Measurements from ENCODE around the gene WNT9A. TPM values are rescaled to one million over a fixed set of nuclear protein-coding genes. Genes with fewer than 3 reads are reported as not detected.
A peak's percentile ranks its signal among the peaks of the same experiment; 100 is the strongest.

The WNT9A gene
- total RNA-seq, 3 donors from 2014 or later, result 0.05 to 0.08 (median 0.05) TPM

- peak; percentile 3 for DNase-seq
- Mint-ChIP-seq H3K4me3 (no peak overlapping the region), H3K27me3 (ENCODE audit: low read depth) (peaks cover 2% of the 10 kb centered on the region), H3K36me3 (ENCODE audit: insufficient read depth) (no peaks in the 10 kb centered on the region), H3K9me3 (no peaks in the 10 kb centered on the region), H3K4me1 (ENCODE audit: low read depth) (peaks cover 1% of the 10 kb centered on the region)
- no peak for ATAC-seq
Measured at GRCh38 chr1:227939791-227940771, 7.7 kb downstream of the WNT9A start.

GRCh38 chr1:227938911-227939790 is 8.6 kb downstream of the WNT9A start:
- Mint-ChIP-seq H3K4me1 (ENCODE audit: low read depth) (peaks cover 6% of the 10 kb centered on the region), H3K9me3 (peaks cover 5% of the 10 kb centered on the region), H3K36me3 (ENCODE audit: insufficient read depth) (peaks cover 2% of the 10 kb centered on the region), H3K27me3 (ENCODE audit: low read depth) (peaks cover 4% of the 10 kb centered on the region), H3K4me3 (no peak overlapping the region)
- ATAC-seq, result no peak
- DNase-seq, result peak; percentile 3

GRCh38 chr1:227938276-227938675 is 9.5 kb downstream of the WNT9A start:
- Mint-ChIP-seq H3K4me3 (no peak overlapping the region), H3K36me3 (ENCODE audit: insufficient read depth) (peaks cover 2% of the 10 kb centered on the region), H3K27me3 (ENCODE audit: low read depth) (peaks cover 4% of the 10 kb centered on the region), H3K4me1 (ENCODE audit: low read depth) (peaks cover 7% of the 10 kb centered on the region), H3K9me3 (peaks cover 5% of the 10 kb centered on the region)
- DNase-seq (no peak), ATAC-seq (no peak)

- Mint-ChIP-seq H3K4me1 (ENCODE audit: low read depth) (peaks cover 7% of the 10 kb centered on the region), H3K36me3 (ENCODE audit: insufficient read depth) (peaks cover 2% of the 10 kb centered on the region), H3K9me3 (peaks cover 5% of the 10 kb centered on the region), H3K4me3 (no peak overlapping the region), H3K27me3 (ENCODE audit: low read depth) (peaks cover 4% of the 10 kb centered on the region)
- DNase-seq, result no peak
- ATAC-seq, result no peak
Measured at GRCh38 chr1:227937838-227938145, 9.9 kb downstream of the WNT9A start.

GRCh38 chr1:227937031-227937837 is 10.5 kb downstream of the WNT9A start:
- H3K27me3 Mint-ChIP-seq (ENCODE audit: low read depth), result peaks cover 4% of the 10 kb centered on the region
- no peak overlapping the region for H3K4me3 Mint-ChIP-seq
- peaks cover 11% of the 10 kb centered on the region for H3K4me1 Mint-ChIP-seq (ENCODE audit: low read depth)
- H3K9me3 Mint-ChIP-seq, result peaks cover 5% of the 10 kb centered on the region
- no peak for DNase-seq
- no peak for ATAC-seq
- peaks cover 2% of the 10 kb centered on the region for H3K36me3 Mint-ChIP-seq (ENCODE audit: insufficient read depth)

GRCh38 chr1:227935826-227936225 is 11.9 kb downstream of the WNT9A start:
- ATAC-seq (no peak), DNase-seq (no peak)
- H3K36me3 Mint-ChIP-seq (ENCODE audit: insufficient read depth), result peaks cover 2% of the 10 kb centered on the region
- H3K9me3 Mint-ChIP-seq, result peaks cover 5% of the 10 kb centered on the region
- peaks cover 21% of the 10 kb centered on the region for H3K4me1 Mint-ChIP-seq (ENCODE audit: low read depth)
- H3K4me3 Mint-ChIP-seq, result no peak overlapping the region
- H3K27me3 Mint-ChIP-seq (ENCODE audit: low read depth), result peaks cover 4% of the 10 kb centered on the region

- Mint-ChIP-seq H3K9me3 (peaks cover 5% of the 10 kb centered on the region), H3K36me3 (ENCODE audit: insufficient read depth) (peaks cover 2% of the 10 kb centered on the region), H3K27me3 (ENCODE audit: low read depth) (peaks cover 4% of the 10 kb centered on the region), H3K4me1 (ENCODE audit: low read depth) (peaks cover 21% of the 10 kb centered on the region), H3K4me3 (no peak overlapping the region)
- ATAC-seq (peak; percentile 92 to 95), DNase-seq (peak; percentile 24)
Measured at GRCh38 chr1:227934476-227935313, 13.0 kb downstream of the WNT9A start.

- DNase-seq (no peak), ATAC-seq (no peak)
- Mint-ChIP-seq H3K4me3 (no peak overlapping the region), H3K27me3 (ENCODE audit: low read depth) (peaks cover 2% of the 10 kb centered on the region), H3K36me3 (ENCODE audit: insufficient read depth) (peaks cover 2% of the 10 kb centered on the region), H3K9me3 (peaks cover 5% of the 10 kb centered on the region), H3K4me1 (ENCODE audit: low read depth) (peaks cover 20% of the 10 kb centered on the region)
Measured at GRCh38 chr1:227929751-227930472, 17.8 kb downstream of the WNT9A start.

- Mint-ChIP-seq H3K9me3 (no peaks in the 10 kb centered on the region), H3K36me3 (ENCODE audit: insufficient read depth) (no peaks in the 10 kb centered on the region), H3K27me3 (ENCODE audit: low read depth) (no peaks in the 10 kb centered on the region), H3K4me1 (ENCODE audit: low read depth) (peaks cover 14% of the 10 kb centered on the region), H3K4me3 (no peak overlapping the region)
- no peak for ATAC-seq
- DNase-seq, result no peak
Measured at GRCh38 chr1:227928811-227929375, 18.8 kb downstream of the WNT9A start.

- Mint-ChIP-seq H3K9me3 (no peaks in the 10 kb centered on the region), H3K36me3 (ENCODE audit: insufficient read depth) (no peaks in the 10 kb centered on the region), H3K4me3 (no peak overlapping the region), H3K27me3 (ENCODE audit: low read depth) (no peaks in the 10 kb centered on the region), H3K4me1 (ENCODE audit: low read depth) (peaks cover 14% of the 10 kb centered on the region)
- ATAC-seq, result no peak
- DNase-seq, result no peak
Measured at GRCh38 chr1:227927971-227928741, 19.6 kb downstream of the WNT9A start.

GRCh38 chr1:227926896-227927885 is 20.5 kb downstream of the WNT9A start:
- Mint-ChIP-seq H3K27me3 (ENCODE audit: low read depth) (no peaks in the 10 kb centered on the region), H3K4me1 (ENCODE audit: low read depth) (peaks cover 10% of the 10 kb centered on the region), H3K4me3 (no peak overlapping the region), H3K36me3 (ENCODE audit: insufficient read depth) (no peaks in the 10 kb centered on the region), H3K9me3 (no peaks in the 10 kb centered on the region)
- DNase-seq (no peak), ATAC-seq (no peak)
